AG10803 (cell line): Measurements from ENCODE around the gene MPC1.

Experiments
- DNase-seq: peaks from one replicate; pipeline ENCODE4 v3.0.0; 2010; ENCODE audit warnings: low read depth
- H3K4me3 ChIP-seq: 2 replicates; pipeline ENCODE4 v1.5.1; 2011; ENCODE audit warnings: mild to moderate bottlenecking, low read length, control low read depth
- TF ChIP-seq, protein P1 (sequence below): conservative IDR thresholded peaks from 2 replicates; pipeline ENCODE4 v1.5.1; 2011; ENCODE audit warnings: mild to moderate bottlenecking, low read length, control low read depth, inconsistent platforms

MPC1 gene

DNA sequence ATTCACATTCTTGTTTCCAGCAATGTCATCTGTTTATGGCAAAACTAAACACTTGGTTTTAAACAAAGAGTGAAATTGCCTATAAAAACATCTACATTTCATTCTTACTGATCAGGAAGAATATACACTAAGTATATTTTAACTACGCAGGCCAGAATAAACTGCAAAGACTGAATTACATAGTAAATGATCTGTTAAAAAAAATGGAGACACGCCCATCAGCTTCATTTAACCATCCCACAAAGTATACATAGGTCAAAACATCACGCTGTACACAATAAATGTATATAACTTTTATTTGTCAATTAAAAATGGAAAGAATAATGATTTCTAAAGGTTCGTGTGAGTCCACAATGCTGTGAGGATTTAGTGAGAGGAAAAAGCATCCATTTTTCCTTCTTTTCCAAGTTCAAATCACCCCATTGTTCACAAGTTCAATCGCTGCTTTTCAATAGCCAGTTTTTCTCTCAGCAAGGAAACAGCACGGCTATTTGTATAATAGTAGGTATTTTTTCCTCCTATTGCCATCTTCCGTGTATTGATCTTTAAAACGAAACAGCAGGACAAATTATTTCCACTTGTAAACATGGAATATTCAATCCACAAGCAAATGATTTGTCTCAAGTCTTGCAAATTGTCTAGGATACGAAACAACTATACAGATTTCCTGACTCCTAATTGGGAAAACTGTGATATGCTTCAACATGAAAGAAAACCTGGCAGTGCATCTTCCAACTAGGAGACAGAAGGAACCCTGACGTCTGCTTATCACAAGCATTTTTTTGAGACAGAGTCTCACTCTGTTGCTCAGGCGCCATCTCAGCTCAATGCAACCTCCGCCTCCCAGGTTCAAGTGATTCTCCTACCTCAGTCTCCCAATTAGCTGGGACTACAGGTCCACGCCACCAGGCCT is 51.0 kb downstream of the MPC1 start:
- no peak overlapping the region for H3K4me3 ChIP-seq
- TF ChIP-seq, protein P1, sequence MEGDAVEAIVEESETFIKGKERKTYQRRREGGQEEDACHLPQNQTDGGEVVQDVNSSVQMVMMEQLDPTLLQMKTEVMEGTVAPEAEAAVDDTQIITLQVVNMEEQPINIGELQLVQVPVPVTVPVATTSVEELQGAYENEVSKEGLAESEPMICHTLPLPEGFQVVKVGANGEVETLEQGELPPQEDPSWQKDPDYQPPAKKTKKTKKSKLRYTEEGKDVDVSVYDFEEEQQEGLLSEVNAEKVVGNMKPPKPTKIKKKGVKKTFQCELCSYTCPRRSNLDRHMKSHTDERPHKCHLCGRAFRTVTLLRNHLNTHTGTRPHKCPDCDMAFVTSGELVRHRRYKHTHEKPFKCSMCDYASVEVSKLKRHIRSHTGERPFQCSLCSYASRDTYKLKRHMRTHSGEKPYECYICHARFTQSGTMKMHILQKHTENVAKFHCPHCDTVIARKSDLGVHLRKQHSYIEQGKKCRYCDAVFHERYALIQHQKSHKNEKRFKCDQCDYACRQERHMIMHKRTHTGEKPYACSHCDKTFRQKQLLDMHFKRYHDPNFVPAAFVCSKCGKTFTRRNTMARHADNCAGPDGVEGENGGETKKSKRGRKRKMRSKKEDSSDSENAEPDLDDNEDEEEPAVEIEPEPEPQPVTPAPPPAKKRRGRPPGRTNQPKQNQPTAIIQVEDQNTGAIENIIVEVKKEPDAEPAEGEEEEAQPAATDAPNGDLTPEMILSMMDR, result no peak
- no peak for DNase-seq

DNA sequence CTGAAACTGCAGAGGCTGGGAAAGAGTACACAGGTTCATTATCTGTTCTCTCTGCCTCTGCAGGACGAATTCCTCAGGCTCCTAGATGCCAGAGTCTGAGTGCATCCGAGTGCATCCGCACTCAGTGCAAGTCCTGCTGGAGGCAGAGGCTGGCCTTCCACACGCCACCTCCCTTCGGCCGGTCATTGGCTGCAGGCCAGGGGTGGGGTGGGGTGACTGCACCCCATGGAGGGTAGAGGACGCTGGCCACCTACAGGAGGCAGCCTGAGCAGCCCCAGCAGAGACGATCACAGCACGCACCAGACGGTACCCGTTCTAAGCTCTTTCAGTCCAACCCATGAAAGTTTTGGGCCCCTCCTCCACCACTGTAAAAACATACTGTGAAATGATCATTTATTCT is 52.1 kb downstream of the MPC1 start:
- TF ChIP-seq, protein P1, result no peak
- DNase-seq, result no peak
- no peak overlapping the region for H3K4me3 ChIP-seq

DNA sequence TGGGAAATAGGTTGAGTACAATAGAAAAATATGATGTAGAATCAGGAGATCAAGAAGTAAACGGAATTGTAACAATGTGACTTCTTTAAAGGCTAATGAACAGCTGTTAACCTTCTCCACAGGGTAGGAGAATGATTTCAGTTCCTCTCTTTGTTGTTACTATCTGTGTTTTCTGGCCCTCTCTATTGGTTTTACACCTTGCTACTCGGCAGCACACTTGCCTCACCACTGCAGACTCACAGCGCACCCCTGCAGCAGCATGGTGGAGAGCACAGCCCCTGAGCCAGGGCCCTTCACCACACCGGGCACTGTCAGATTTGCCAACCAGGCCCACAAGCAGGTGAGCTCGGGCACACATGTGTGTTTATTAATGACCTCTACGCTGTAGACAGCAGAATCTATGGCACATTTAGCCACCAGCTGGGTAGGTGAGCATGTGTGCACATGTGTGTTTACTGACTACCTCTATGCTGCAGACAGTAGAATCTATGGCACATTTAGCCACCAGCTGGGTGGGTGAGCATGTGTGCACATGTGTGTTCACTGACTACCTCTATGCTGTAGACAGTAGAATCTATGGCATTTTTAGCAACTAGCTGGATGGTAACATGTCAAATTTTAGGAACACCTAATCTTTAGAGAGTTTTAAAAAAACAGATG is 57.2 kb downstream of the MPC1 start:
- DNase-seq, result no peak
- H3K4me3 ChIP-seq, result no peak overlapping the region
- TF ChIP-seq, protein P1, result no peak

DNA sequence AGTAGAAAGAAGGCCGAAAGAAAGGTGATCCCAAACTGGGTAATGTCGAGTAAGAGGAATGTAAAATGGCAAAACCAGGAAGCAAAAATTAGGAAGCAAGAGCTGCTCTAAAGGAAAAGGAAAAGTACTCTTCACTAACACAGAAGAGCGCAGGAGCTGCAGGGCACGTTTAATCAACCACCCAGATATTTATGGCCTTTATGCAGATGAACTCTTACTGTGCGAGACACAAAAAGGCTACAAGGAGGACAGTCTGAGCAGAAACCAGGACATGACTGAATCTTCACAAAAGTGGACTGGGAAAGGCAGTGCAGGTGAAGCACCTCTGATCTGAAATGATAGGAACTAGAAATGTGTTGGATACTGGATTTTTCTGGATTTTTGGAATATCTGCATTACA is 59.3 kb downstream of the MPC1 start:
- TF ChIP-seq, protein P1, result no peak
- H3K4me3 ChIP-seq, result no peak overlapping the region
- no peak for DNase-seq

DNA sequence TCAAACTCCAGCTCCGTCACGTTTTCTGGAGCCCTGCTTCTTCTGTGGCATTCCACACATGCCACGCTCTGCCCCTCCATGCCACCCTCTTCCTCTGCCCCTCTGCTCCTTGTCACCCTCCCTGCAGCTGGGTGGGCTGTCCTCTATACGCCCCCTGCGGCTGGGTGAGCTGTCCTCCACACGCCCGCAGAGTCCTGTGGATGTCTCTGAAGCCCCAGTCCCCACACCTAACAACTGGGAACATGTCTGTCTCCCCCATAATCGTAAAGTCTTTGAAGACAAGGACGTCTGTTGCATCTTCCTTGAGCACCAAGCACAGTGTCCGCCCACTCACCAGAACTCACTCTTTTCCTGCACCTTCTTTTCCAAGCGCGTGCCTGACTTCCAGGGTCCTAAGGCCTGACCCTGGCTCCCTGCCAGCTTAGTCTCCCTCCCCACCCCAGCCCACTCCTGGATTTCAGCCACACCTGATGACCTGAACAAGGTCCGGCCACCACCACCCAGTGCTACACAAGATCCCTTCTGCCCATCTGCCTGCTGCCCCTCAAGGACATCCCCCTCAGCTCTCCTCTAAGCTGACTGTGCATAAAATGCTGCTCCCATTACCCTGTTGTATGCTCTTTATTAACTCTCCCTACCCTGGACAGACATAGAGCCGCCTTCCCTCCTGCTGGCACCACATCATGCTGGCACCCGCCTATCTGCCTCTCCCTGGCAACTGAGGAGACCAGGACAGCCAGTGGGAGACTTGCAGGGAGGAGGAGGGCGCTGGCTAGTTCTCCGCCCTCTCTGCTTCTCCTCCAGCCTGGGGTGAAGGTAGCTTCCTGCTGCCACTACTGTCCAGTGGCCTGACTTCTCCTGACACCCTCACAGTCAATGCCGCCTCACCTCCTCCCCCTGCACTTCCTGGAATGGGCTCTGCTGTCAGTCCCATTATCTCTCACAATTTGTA is 63.8 kb downstream of the MPC1 start:
- no peak for DNase-seq
- H3K4me3 ChIP-seq, result no peak overlapping the region
- TF ChIP-seq, protein P1, result no peak

DNA sequence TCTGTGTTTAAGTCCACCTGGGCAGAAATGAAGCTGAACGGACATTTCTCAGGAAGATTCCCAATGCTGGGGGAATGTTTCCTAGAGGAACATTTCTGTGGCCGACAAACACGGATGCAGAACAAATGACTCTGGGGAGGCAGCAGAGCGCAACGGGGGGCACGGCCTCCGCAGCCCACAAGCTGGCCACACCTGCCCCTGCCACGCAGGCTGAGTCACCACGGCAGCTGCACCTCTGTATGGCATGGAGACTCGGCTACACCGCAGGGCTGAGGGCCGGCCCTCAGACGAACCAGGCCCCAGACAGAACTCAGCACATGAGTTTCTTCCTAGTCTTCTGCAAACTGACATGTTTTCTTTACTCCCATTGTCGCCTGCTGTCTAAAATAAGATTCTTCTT is 64.5 kb downstream of the MPC1 start:
- TF ChIP-seq, protein P1, result no peak
- no peak for DNase-seq

More for the DNA sequence above, 64.5 kb downstream of the MPC1 start:
- no peak overlapping the region for H3K4me3 ChIP-seq
